OCI-M2 (cell line): ENCODE data around the gene PLD4.
A peak's percentile ranks its signal among the peaks of the same experiment; 100 is the strongest.

Experiments used
- DNase-seq: peaks from one replicate; lab custom pipeline; 2025; ENCODE audit not compliant: unreplicated experiment; lab: John Stamatoyannopoulos, UW

PLD4 gene

GRCh38 chr14:104973135-104973384 is 48.4 kb downstream of the PLD4 start:
- DNase-seq, result no peak

- no peak for DNase-seq
Measured at GRCh38 chr14:104973385-104974145, 48.9 kb downstream of the PLD4 start.

GRCh38 chr14:104974146-104974541 is 49.5 kb downstream of the PLD4 start:
- DNase-seq, result no peak

- no peak for DNase-seq
Measured at GRCh38 chr14:104974665-104975390, 50.1 kb downstream of the PLD4 start.

- DNase-seq, result no peak
Measured at GRCh38 chr14:104975481-104976197, 51.0 kb downstream of the PLD4 start.

GRCh38 chr14:104976198-104977007 is 51.7 kb downstream of the PLD4 start:
- DNase-seq, result peak; percentile 64

- DNase-seq, result no peak
Measured at GRCh38 chr14:104977008-104977680, 52.5 kb downstream of the PLD4 start.

- peak; percentile 85 for DNase-seq
Measured at GRCh38 chr14:104977681-104978653, 53.3 kb downstream of the PLD4 start, which contains the start of gene AHNAK2. AHNAK2 (minus strand) TSS chr14:104978374; CDS start chr14:104978237, 137 bp downstream.

- no peak for DNase-seq
Measured at GRCh38 chr14:104978746-104979691, 54.3 kb downstream of the PLD4 start.

GRCh38 chr14:104979758-104980610 is 55.3 kb downstream of the PLD4 start:
- DNase-seq, result no peak

GRCh38 chr14:104980611-104981531 is 56.2 kb downstream of the PLD4 start:
- DNase-seq, result no peak

GRCh38 chr14:104981699-104982541 is 57.2 kb downstream of the PLD4 start:
- DNase-seq, result no peak

- no peak for DNase-seq
Measured at GRCh38 chr14:104982548-104983230, 58.0 kb downstream of the PLD4 start.
